K562 (cell line): ENCODE results near the gene ACADVL. TPM values are rescaled to one million over a fixed set of nuclear protein-coding genes. Genes with fewer than 3 reads are reported as not detected.

Source experiments
- CAMTA2 ChIP-seq: fragments of 250-450 bp; sonication (Bioruptor Pico); conservative IDR thresholded peaks from 2 replicates; pipeline ENCODE4 v1.5.1; 2022
- CXXC5 ChIP-seq: fragments of 250-450 bp; sonication (Bioruptor Pico); IDR thresholded peaks from 2 replicates; pipeline ENCODE4 v1.8.0; 2022; ENCODE audit warnings: inconsistent platforms, mild to moderate bottlenecking, moderate library complexity
- DPF2 ChIP-seq: fragments of 450-650 bp; IDR thresholded peaks from 2 replicates; pipeline ENCODE4 v1.6.1; 2016
- NR2C2 ChIP-seq, 2 experiments: fragments of 200-800 bp in 1 of 2; sonication (Bioruptor generic) in 1 of 2; sonication (generic) in 1 of 2; formaldehyde crosslinking in 1 of 2; IDR thresholded peaks; 2 replicates each; pipeline versions ENCODE4 v1.6.1 to v1.8.0; 2016 to 2022; ENCODE audit warnings: mild to moderate bottlenecking in 1 of 2, missing compliant biosample characterization in 1 of 2, missing genetic modification characterization in 1 of 2, missing genetic modification reagents in 1 of 2
- PCBP1 ChIP-seq: fragments of 200-400 bp; formaldehyde crosslinking; IDR thresholded peaks from 2 replicates; pipeline ENCODE4 v1.6.1; 2018; ENCODE audit warnings: mild to moderate bottlenecking, low read depth, low read length; ENCODE audit not compliant: poor library complexity, severe bottlenecking
- RAD51 ChIP-seq: fragments of 450-650 bp; IDR thresholded peaks from 2 replicates; pipeline ENCODE4 v1.7.1; 2016; ENCODE audit warnings: low read depth, mild to moderate bottlenecking, borderline replicate concordance
- RFX1 ChIP-seq: fragments of 450-650 bp; IDR thresholded peaks from 2 replicates; pipeline ENCODE4 v1.6.1; 2016; ENCODE audit warnings: mild to moderate bottlenecking, moderate library complexity
- RNF2 ChIP-seq: sonication (generic); IDR thresholded peaks from 2 replicates; pipeline ENCODE4 v1.6.1; 2016
- SMAD1 ChIP-seq: fragments of 150-350 bp; IDR thresholded peaks from 2 replicates; pipeline ENCODE4 v1.6.1; 2014; ENCODE audit warnings: low read length, low read depth; ENCODE audit not compliant: partially characterized antibody
- TBP ChIP-seq: optimal IDR thresholded peaks from 2 replicates; pipeline ENCODE3; 2011; ENCODE audit warnings: low read depth, low read length, improper control_type of control experiment
- XRCC4 ChIP-seq: IDR thresholded peaks from one replicate; pipeline ENCODE4 v1.6.1; 2011; ENCODE audit not compliant: insufficient read depth, insufficient read length; ENCODE audit errors: extremely low read depth
- ZFX ChIP-seq: sonication (generic); formaldehyde crosslinking; IDR thresholded peaks from 2 replicates; pipeline ENCODE4 v1.8.0; 2022; ENCODE audit warnings: mild to moderate bottlenecking, missing genetic modification reagents, moderate library complexity
- ZNF696 ChIP-seq: fragments of 250-450 bp; sonication (Bioruptor Pico); conservative IDR thresholded peaks from 2 replicates; pipeline ENCODE4 v1.4.0; 2020; ENCODE audit warnings: mild to moderate bottlenecking, moderate library complexity
- ZNF77 ChIP-seq: fragments of 250-450 bp; sonication (Bioruptor Pico); IDR thresholded peaks from 2 replicates; pipeline ENCODE4 v1.5.0; 2020
- polyA plus RNA-seq, 8 experiments: library from polyadenylated mRNA; depleted of rRNA in 4 of 8; stranded (reverse) in 5 of 8; unstranded in 3 of 8; fragments of >200 nt; fragmentation: Nextera tagmentation in 2 of 8; fragmentation: Illumina TruSeq in 1 of 8; extraction: Ambion mirVana in 2 of 8; extraction: Trizol in 1 of 8; gene quantifications; 2 replicates each; pipeline versions ENCODE4 v1.2.1 to v1.2.3, GENCODE V29; 2011 to 2014; ENCODE audit warnings: inconsistent platforms in 1 of 8, missing spikeins in 1 of 8
- total RNA-seq, 7 experiments: library from RNA; depleted of rRNA in 6 of 7; stranded (reverse); fragments of >200 nt in 6 of 7; fragmentation: Illumina TruSeq in 2 of 7; extraction: Trizol in 2 of 7; gene quantifications; 2 replicates each; pipeline versions ENCODE4 v1.2.1 to v1.2.3, GENCODE V29; 2011 to 2021; ENCODE audit warnings: low replicate concordance in 1 of 7
- TF ChIP-seq, protein P1 (sequence below), 2 experiments: fragments of 450-650 bp in 1 of 2; sonication (generic) in 1 of 2; formaldehyde crosslinking in 1 of 2; IDR thresholded peaks; 2 replicates each; pipeline versions ENCODE4 v1.7.1 to v1.9.0; 2016 to 2022; ENCODE audit warnings: inconsistent platforms in 1 of 2, mild to moderate bottlenecking in 1 of 2, missing genetic modification reagents in 1 of 2
- TF ChIP-seq, protein P2 (sequence below): sonication (generic); formaldehyde crosslinking; IDR thresholded peaks from 2 replicates; pipeline ENCODE4 v1.8.1; 2022; ENCODE audit warnings: missing genetic modification reagents

The ACADVL gene
- total and polyA plus RNA-seq, 9 of the 15 experiments (the other 6 are each of a cell fraction or from before 2014, with no cell fraction given): 25.5 to 449 (median 214) TPM

GRCh38 chr17:7219229-7219811 is 418 bp upstream of the ACADVL start (continued):
- TF ChIP-seq, protein P1, sequence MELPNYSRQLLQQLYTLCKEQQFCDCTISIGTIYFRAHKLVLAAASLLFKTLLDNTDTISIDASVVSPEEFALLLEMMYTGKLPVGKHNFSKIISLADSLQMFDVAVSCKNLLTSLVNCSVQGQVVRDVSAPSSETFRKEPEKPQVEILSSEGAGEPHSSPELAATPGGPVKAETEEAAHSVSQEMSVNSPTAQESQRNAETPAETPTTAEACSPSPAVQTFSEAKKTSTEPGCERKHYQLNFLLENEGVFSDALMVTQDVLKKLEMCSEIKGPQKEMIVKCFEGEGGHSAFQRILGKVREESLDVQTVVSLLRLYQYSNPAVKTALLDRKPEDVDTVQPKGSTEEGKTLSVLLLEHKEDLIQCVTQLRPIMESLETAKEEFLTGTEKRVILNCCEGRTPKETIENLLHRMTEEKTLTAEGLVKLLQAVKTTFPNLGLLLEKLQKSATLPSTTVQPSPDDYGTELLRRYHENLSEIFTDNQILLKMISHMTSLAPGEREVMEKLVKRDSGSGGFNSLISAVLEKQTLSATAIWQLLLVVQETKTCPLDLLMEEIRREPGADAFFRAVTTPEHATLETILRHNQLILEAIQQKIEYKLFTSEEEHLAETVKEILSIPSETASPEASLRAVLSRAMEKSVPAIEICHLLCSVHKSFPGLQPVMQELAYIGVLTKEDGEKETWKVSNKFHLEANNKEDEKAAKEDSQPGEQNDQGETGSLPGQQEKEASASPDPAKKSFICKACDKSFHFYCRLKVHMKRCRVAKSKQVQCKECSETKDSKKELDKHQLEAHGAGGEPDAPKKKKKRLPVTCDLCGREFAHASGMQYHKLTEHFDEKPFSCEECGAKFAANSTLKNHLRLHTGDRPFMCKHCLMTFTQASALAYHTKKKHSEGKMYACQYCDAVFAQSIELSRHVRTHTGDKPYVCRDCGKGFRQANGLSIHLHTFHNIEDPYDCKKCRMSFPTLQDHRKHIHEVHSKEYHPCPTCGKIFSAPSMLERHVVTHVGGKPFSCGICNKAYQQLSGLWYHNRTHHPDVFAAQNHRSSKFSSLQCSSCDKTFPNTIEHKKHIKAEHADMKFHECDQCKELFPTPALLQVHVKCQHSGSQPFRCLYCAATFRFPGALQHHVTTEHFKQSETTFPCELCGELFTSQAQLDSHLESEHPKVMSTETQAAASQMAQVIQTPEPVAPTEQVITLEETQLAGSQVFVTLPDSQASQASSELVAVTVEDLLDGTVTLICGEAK (IDR thresholded peaks at IDR 0.05): no peak
- TF ChIP-seq, protein P1 (CRISPR knock-in tag; IDR thresholded peaks at IDR 0.05): no peak
- TF ChIP-seq RNF2: no peak
- no peak for TF ChIP-seq TBP
- no peak for TF ChIP-seq PCBP1
- no peak for TF ChIP-seq SMAD1
- no peak for TF ChIP-seq CAMTA2 (CRISPR knock-in tag)
- no peak for TF ChIP-seq XRCC4
- no peak; the same call in 1 of the 2 replicates for TF ChIP-seq CXXC5 (CRISPR knock-in tag)
- no peak for TF ChIP-seq ZNF696 (CRISPR knock-in tag)
- peak; percentile 49; the same call in 1 of the 2 replicates for TF ChIP-seq NR2C2 (CRISPR knock-in tag; IDR thresholded peaks at IDR 0.05)
- no peak for TF ChIP-seq NR2C2 (tag; IDR thresholded peaks at IDR 0.05)
- TF ChIP-seq, protein P2, sequence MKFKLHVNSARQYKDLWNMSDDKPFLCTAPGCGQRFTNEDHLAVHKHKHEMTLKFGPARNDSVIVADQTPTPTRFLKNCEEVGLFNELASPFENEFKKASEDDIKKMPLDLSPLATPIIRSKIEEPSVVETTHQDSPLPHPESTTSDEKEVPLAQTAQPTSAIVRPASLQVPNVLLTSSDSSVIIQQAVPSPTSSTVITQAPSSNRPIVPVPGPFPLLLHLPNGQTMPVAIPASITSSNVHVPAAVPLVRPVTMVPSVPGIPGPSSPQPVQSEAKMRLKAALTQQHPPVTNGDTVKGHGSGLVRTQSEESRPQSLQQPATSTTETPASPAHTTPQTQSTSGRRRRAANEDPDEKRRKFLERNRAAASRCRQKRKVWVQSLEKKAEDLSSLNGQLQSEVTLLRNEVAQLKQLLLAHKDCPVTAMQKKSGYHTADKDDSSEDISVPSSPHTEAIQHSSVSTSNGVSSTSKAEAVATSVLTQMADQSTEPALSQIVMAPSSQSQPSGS: no peak
- no peak for TF ChIP-seq DPF2
- TF ChIP-seq RAD51: no peak
- peak; percentile 69; the same call in 1 of the 2 replicates for TF ChIP-seq ZFX (CRISPR knock-in tag)
- TF ChIP-seq RFX1: no peak
- TF ChIP-seq ZNF77: no peak
